ENCODE measurements around the gene TMEM132D. TPM values are rescaled to one million over a fixed set of nuclear protein-coding genes. Genes with fewer than 3 reads are reported as not detected.

The TMEM132D gene
- total RNA-seq, 5 donors from 2014 or later (not counting 1 experiment from before 2014, with no cell fraction given), result not detected

DNA sequence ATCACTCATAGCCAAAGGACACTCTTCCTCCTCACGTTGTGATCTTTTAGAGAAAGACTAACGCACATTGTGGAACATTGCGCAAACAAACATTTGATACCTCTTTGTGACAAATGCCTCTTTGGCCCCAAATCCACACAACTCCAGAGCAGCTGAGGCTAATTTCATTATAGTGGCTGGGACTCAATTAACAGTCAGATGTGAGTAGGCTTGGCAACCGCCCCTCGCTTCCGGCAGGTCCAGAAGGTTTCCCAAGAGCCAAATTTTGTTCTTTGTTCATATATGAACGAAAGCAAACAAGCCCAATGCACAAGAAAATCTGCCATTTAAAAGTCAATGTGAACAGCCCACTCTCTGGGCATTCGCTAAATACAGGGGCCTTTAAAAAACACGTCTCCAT lies 776.6 kb downstream of the TMEM132D start:
- Histone ChIP-seq H3K27ac (ENCODE audit: low read length) (no peak overlapping the region), H3K9me3 (no peaks in the 10 kb centered on the region)
- POLR2A ChIA-PET, result no interaction called here

GRCh38 chr12:129119537-129119936 lies 784.3 kb downstream of the TMEM132D start:
- Histone ChIP-seq H3K4me3 (ENCODE audit: control insufficient read depth in 1 of 2, extremely low read depth in 1 of 2, low read length in 1 of 2) (no peak overlapping the region), H3K9me3 (no peaks in the 10 kb centered on the region), H3K4me1 (ENCODE audit: control insufficient read depth in 1 of 2, extremely low read depth in 1 of 2, insufficient read depth in 2 of 2, low read length in 2 of 2) (no peaks in the 10 kb centered on the region), H3K36me3 (ENCODE audit: control insufficient read depth in 2 of 2, extremely low read depth in 1 of 2, insufficient read depth in 1 of 2, low read length in 1 of 2) (no peaks in the 10 kb centered on the region), H3K27me3 (replicated peaks in 1 of 2; ENCODE audit: control insufficient read depth in 2 of 2, extremely low read depth in 1 of 2, insufficient read depth in 2 of 2, low read length in 1 of 2) (no peaks in the 10 kb centered on the region), H3K27ac (ENCODE audit: low read length) (no peak overlapping the region)
- ATAC-seq (replicated peaks in 1 of 4) (no peak), DNase-seq (no peak)
- ChIA-PET POLR2A (no interaction called here), CTCF (no interaction called here)
- WGBS (ENCODE audit: insufficient coverage), result 88% methylated on average over 1 of the region's 1 CpG
- no peak overlapping the region for H3K27ac Mint-ChIP-seq
- H3K4me3 Mint-ChIP-seq, result no peak overlapping the region
- H3K27me3 Mint-ChIP-seq, result peaks cover 0 to 3% of the 10 kb centered on the region in 2 donors
- H3K36me3 Mint-ChIP-seq, result no peaks in the 10 kb centered on the region
- H3K4me1 Mint-ChIP-seq, result no peaks in the 10 kb centered on the region
- peaks cover 2 to 9% (median 5%) of the 10 kb centered on the region in 3 donors for H3K9me3 Mint-ChIP-seq

More for the DNA sequence above, 776.6 kb downstream of the TMEM132D start:
- CTCF ChIA-PET, result no interaction called here
- Histone ChIP-seq H3K4me1 (ENCODE audit: control insufficient read depth in 1 of 2, extremely low read depth in 1 of 2, insufficient read depth in 2 of 2, low read length in 2 of 2) (no peaks in the 10 kb centered on the region), H3K36me3 (ENCODE audit: control insufficient read depth in 2 of 2, extremely low read depth in 1 of 2, insufficient read depth in 1 of 2, low read length in 1 of 2) (no peaks in the 10 kb centered on the region), H3K27me3 (replicated peaks in 1 of 2; ENCODE audit: control insufficient read depth in 2 of 2, extremely low read depth in 1 of 2, insufficient read depth in 2 of 2, low read length in 1 of 2) (no peaks in the 10 kb centered on the region), H3K4me3 (ENCODE audit: control insufficient read depth in 1 of 2, extremely low read depth in 1 of 2, low read length in 1 of 2) (no peak overlapping the region)
- Mint-ChIP-seq H3K27me3 (no peaks in the 10 kb centered on the region), H3K9me3 (peaks cover 2 to 6% (median 5%) of the 10 kb centered on the region in 3 donors), H3K36me3 (no peaks in the 10 kb centered on the region), H3K27ac (no peak overlapping the region), H3K4me1 (no peaks in the 10 kb centered on the region), H3K4me3 (no peak overlapping the region)
- WGBS (ENCODE audit: insufficient coverage), result 79% methylated on average over 5 of the region's 9 CpGs
- ATAC-seq (replicated peaks in 1 of 4) (no peak), DNase-seq (no peak)

DNA sequence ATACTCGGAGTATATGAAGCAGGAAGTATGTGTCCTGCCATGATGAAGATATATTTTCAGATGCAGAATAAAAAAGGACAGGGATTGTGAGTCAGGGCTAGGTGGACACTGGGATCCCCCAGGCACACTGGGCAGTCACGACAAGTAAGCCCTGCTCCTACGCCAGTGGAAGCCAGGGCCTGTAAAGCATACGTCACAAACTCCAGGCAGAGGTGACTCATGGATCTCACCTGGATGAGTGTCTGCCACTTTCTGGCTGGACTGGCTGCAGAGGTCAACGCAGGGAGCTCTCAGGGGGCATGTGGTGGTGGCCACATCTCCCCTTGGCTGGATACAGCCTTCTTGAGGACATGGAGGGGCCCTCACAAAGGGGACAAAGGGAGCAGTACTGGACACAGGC lies 788.3 kb downstream of the TMEM132D start:
- H3K9me3 ChIP-seq, result no peaks in the 10 kb centered on the region
- no peaks in the 10 kb centered on the region for H3K4me1 Mint-ChIP-seq
- no peak overlapping the region for H3K27ac ChIP-seq (ENCODE audit: low read length)
- H3K27me3 Mint-ChIP-seq, result peaks cover 0 to 3% of the 10 kb centered on the region in 2 donors
- POLR2A ChIA-PET, result no interaction called here
- 73% methylated on average over 5 of the region's 5 CpGs for WGBS (ENCODE audit: insufficient coverage)
- no peak overlapping the region for H3K4me3 ChIP-seq (ENCODE audit: control insufficient read depth in 1 of 2, extremely low read depth in 1 of 2, low read length in 1 of 2)
- H3K36me3 ChIP-seq (ENCODE audit: control insufficient read depth in 2 of 2, extremely low read depth in 1 of 2, insufficient read depth in 1 of 2, low read length in 1 of 2), result no peaks in the 10 kb centered on the region
- H3K27me3 ChIP-seq (replicated peaks in 1 of 2; ENCODE audit: control insufficient read depth in 2 of 2, extremely low read depth in 1 of 2, insufficient read depth in 2 of 2, low read length in 1 of 2), result no peaks in the 10 kb centered on the region
- no peaks in the 10 kb centered on the region for H3K4me1 ChIP-seq (ENCODE audit: control insufficient read depth in 1 of 2, extremely low read depth in 1 of 2, insufficient read depth in 2 of 2, low read length in 2 of 2)
- H3K9me3 Mint-ChIP-seq, result peaks cover 0 to 9% (median 5%) of the 10 kb centered on the region in 3 donors
- CTCF ChIA-PET, result no interaction called here
- ATAC-seq (replicated peaks in 1 of 4) (no peak), DNase-seq (no peak)
- no peak overlapping the region for H3K27ac Mint-ChIP-seq
- no peak overlapping the region for H3K4me3 Mint-ChIP-seq
- H3K36me3 Mint-ChIP-seq, result no peaks in the 10 kb centered on the region

- H3K4me1 ChIP-seq (ENCODE audit: control insufficient read depth in 1 of 2, extremely low read depth in 1 of 2, insufficient read depth in 2 of 2, low read length in 2 of 2), result no peaks in the 10 kb centered on the region
- ATAC-seq (replicated peaks in 1 of 4), result no peak
- H3K9me3 Mint-ChIP-seq, result peaks cover 2 to 16% (median 3%) of the 10 kb centered on the region in 3 donors
Observed at GRCh38 chr12:129110575-129110974, 793.2 kb downstream of the TMEM132D start.

DNA sequence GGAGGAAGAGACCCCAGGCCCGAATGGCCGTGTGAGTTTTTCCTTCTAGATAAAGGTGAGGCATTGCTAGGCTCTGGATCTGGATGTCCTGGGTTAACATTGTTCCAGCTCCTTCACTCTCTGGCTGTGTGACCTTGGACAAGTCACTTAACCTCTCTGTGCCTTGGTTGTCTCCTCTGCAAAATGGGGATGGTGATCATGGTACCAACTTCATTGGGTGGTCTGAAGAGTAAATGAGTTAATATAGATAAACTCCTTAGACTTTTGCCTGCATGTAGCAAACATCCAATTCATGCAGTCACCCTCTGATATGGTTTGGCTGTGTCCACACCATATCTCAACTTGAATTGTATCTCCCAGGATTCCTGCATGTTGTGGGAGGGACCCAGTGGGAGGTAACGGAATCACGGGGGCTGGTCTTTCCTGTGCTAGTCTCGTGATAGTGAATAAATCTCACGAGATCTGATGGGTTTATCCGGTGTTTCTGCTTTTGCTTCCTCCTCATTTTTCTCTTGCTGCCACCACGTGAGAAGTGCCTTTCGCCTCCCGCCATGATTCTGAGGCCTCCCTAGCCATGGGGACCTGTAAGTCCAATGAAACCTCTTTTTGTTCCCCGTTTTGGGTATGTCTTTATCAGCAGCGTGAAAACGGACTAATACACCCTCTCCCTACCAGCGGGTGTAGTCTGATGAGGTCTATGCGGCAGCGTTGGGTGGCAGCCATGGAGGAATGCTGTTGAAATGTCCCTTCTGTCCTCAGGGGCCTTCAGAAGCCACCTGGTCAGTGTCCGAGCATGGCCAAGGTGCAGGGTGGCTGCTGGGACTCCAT lies 794.4 kb downstream of the TMEM132D start:
- no peak for DNase-seq
- no peak for ATAC-seq (replicated peaks in 1 of 4)
- CTCF ChIA-PET, result no interaction called here
- Mint-ChIP-seq H3K36me3 (no peaks in the 10 kb centered on the region), H3K4me1 (no peaks in the 10 kb centered on the region), H3K27me3 (no peaks in the 10 kb centered on the region), H3K27ac (no peak overlapping the region), H3K9me3 (peaks cover 2 to 16% (median 3%) of the 10 kb centered on the region in 3 donors), H3K4me3 (no peak overlapping the region)
- no peaks in the 10 kb centered on the region for H3K4me1 ChIP-seq (ENCODE audit: control insufficient read depth in 1 of 2, extremely low read depth in 1 of 2, insufficient read depth in 2 of 2, low read length in 2 of 2)
- POLR2A ChIA-PET, result no interaction called here
- WGBS (ENCODE audit: insufficient coverage), result 87% methylated on average over 10 of the region's 17 CpGs
- H3K36me3 ChIP-seq (ENCODE audit: control insufficient read depth in 2 of 2, extremely low read depth in 1 of 2, insufficient read depth in 1 of 2, low read length in 1 of 2), result no peaks in the 10 kb centered on the region
- H3K4me3 ChIP-seq (ENCODE audit: control insufficient read depth in 1 of 2, extremely low read depth in 1 of 2, low read length in 1 of 2), result no peak overlapping the region
- no peaks in the 10 kb centered on the region for H3K27me3 ChIP-seq (replicated peaks in 1 of 2; ENCODE audit: control insufficient read depth in 2 of 2, extremely low read depth in 1 of 2, insufficient read depth in 2 of 2, low read length in 1 of 2)
- no peak overlapping the region for H3K27ac ChIP-seq (ENCODE audit: low read length)
- H3K9me3 ChIP-seq, result no peaks in the 10 kb centered on the region

More at GRCh38 chr12:129110575-129110974, 793.2 kb downstream of the TMEM132D start:
- Mint-ChIP-seq H3K4me3 (no peak overlapping the region), H3K27ac (no peak overlapping the region), H3K36me3 (no peaks in the 10 kb centered on the region), H3K4me1 (no peaks in the 10 kb centered on the region), H3K27me3 (peaks cover 0 to 3% of the 10 kb centered on the region in 2 donors)
- ChIA-PET CTCF (no interaction called here), POLR2A (no interaction called here)
- Histone ChIP-seq H3K36me3 (ENCODE audit: control insufficient read depth in 2 of 2, extremely low read depth in 1 of 2, insufficient read depth in 1 of 2, low read length in 1 of 2) (no peaks in the 10 kb centered on the region), H3K9me3 (no peaks in the 10 kb centered on the region), H3K27ac (ENCODE audit: low read length) (no peak overlapping the region), H3K27me3 (replicated peaks in 1 of 2; ENCODE audit: control insufficient read depth in 2 of 2, extremely low read depth in 1 of 2, insufficient read depth in 2 of 2, low read length in 1 of 2) (no peaks in the 10 kb centered on the region), H3K4me3 (ENCODE audit: control insufficient read depth in 1 of 2, extremely low read depth in 1 of 2, low read length in 1 of 2) (no peak overlapping the region)
- WGBS (ENCODE audit: insufficient coverage), result 77% methylated on average over 7 of the region's 8 CpGs
- no peak for DNase-seq

DNA sequence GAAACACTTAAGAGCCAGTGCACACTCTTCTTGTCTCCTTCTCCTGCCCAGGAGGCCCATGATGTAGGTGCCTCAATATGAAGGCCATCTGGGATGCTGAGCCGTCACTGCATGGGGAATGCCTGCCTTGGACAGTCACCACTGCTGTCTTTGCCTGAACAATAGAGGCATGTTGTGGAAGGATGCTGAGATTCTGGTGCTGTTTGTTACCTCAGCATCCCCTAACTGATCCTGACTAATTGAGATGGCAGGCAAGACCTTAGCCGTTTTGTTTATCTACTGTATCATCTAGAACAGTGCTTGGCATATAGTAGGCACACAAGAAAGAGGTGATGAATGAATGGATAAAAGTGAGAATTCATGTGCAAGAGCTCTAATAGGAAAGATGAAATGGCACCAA lies 797.1 kb downstream of the TMEM132D start:
- peaks cover 2 to 16% (median 6%) of the 10 kb centered on the region in 3 donors for H3K9me3 Mint-ChIP-seq

More for the DNA sequence above, 797.1 kb downstream of the TMEM132D start:
- ChIA-PET CTCF (no interaction called here), POLR2A (no interaction called here)
- Histone ChIP-seq H3K9me3 (no peaks in the 10 kb centered on the region), H3K36me3 (ENCODE audit: control insufficient read depth in 2 of 2, extremely low read depth in 1 of 2, insufficient read depth in 1 of 2, low read length in 1 of 2) (no peaks in the 10 kb centered on the region), H3K27ac (ENCODE audit: low read length) (no peak overlapping the region), H3K4me1 (ENCODE audit: control insufficient read depth in 1 of 2, extremely low read depth in 1 of 2, insufficient read depth in 2 of 2, low read length in 2 of 2) (no peaks in the 10 kb centered on the region), H3K27me3 (replicated peaks in 1 of 2; ENCODE audit: control insufficient read depth in 2 of 2, extremely low read depth in 1 of 2, insufficient read depth in 2 of 2, low read length in 1 of 2) (peaks cover 0 to 4% of the 10 kb centered on the region in 2 experiments), H3K4me3 (ENCODE audit: control insufficient read depth in 1 of 2, extremely low read depth in 1 of 2, low read length in 1 of 2) (no peak overlapping the region)
- ATAC-seq (replicated peaks in 1 of 4) (no peak), DNase-seq (no peak)
- no peaks in the 10 kb centered on the region for H3K27me3 Mint-ChIP-seq
- H3K4me1 Mint-ChIP-seq, result no peaks in the 10 kb centered on the region
- H3K4me3 Mint-ChIP-seq, result no peak overlapping the region
- H3K27ac Mint-ChIP-seq, result no peak overlapping the region
- no CpG with 5 or more reads among the region's 2 CpGs for WGBS (ENCODE audit: insufficient coverage)
- H3K36me3 Mint-ChIP-seq, result no peaks in the 10 kb centered on the region

All from T-cell (primary cell).